Activated naive CD4-positive, alpha-beta T cell treated with anti-CD3 and anti-CD28 coated beads for 36 hours (primary cell): Measurements from ENCODE around the gene FAM186B. TPM values are rescaled to one million over a fixed set of nuclear protein-coding genes. Genes with fewer than 3 reads are reported as not detected.
"Not testable (repeated sequence)": the region's sequence is repeated elsewhere in the genome, so short reads cannot be mapped to it uniquely, and the experiment has no call there.

Experiments
- CTCF ChIA-PET: fragments of 350-600 bp; sonication (Branson Sonifier 250); formaldehyde crosslinking; loops from one replicate; lab custom pipeline; 2021; ENCODE audit warnings: antibody characterized with exemption; lab: Charles Lee
- DNase-seq: peaks from one replicate; pipeline ENCODE4 v3.0.0-alpha.2; 2020
- H3K27ac Mint-ChIP-seq: one replicate; pipeline ENCODE4 v1.8.0; 2021; ENCODE audit warnings: mild to moderate bottlenecking, mixed read lengths
- H3K27me3 Mint-ChIP-seq: one replicate; pipeline ENCODE4 v1.8.0; 2021; ENCODE audit warnings: low read depth, mixed read lengths
- H3K36me3 Mint-ChIP-seq: one replicate; pipeline ENCODE4 v1.8.0; 2021; ENCODE audit warnings: low read depth, mixed read lengths
- H3K4me1 Mint-ChIP-seq: one replicate; pipeline ENCODE4 v1.8.0; 2021; ENCODE audit warnings: low read depth, mixed read lengths
- H3K4me3 Mint-ChIP-seq: one replicate; pipeline ENCODE4 v1.8.0; 2021; ENCODE audit warnings: mild to moderate bottlenecking, moderate library complexity, mixed read lengths
- H3K9me3 Mint-ChIP-seq: one replicate; pipeline ENCODE4 v1.8.0; 2021; ENCODE audit warnings: mixed read lengths
- intact Hi-C: fragments of 100-400 bp; cut with micrococcal nuclease; formaldehyde crosslinking; loops from one replicate; pipeline ENCODE4 v1.15.1; 2023
- total RNA-seq, 2 experiments: library from RNA; stranded (reverse); gene quantifications; one replicate each; pipeline ENCODE4 v1.2.3, GENCODE V29; 2021

FAM186B gene
- total RNA-seq, 2 experiments from 2014 or later, result 0.12 TPM; not detected in 1

GRCh38 chr12:49621651-49622500, 16.4 kb upstream of the FAM186B start:
- Mint-ChIP-seq H3K4me3 (peak overlapping the region; percentile 79), H3K36me3 (no peaks in the 10 kb centered on the region)
- CTCF ChIA-PET, result interaction anchor here (0.6 to 7.3 kb wide), 9 partner anchors 14 to 263 kb away, joined by 3 to 44 read pairs (median 4); partner anchors contain the start of gene TMBIM6

GRCh38 chr12:49619286-49619685, 13.8 kb upstream of the FAM186B start:
- H3K36me3 Mint-ChIP-seq, result no peaks in the 10 kb centered on the region
- H3K27ac Mint-ChIP-seq, result no peak overlapping the region
- DNase-seq, result no peak
- peaks cover 14% of the 10 kb centered on the region for H3K27me3 Mint-ChIP-seq
- H3K4me3 Mint-ChIP-seq, result no peak overlapping the region
- no peaks in the 10 kb centered on the region for H3K9me3 Mint-ChIP-seq
- intact Hi-C loops, result no loop called here
- H3K4me1 Mint-ChIP-seq, result peaks cover 18% of the 10 kb centered on the region
- CTCF ChIA-PET, result interaction anchor here (0.6 to 1.1 kb wide), 4 partner anchors 10 to 261 kb away, joined by 3 to 7 read pairs (median 4); no protein-coding TSS in a partner anchor

More at GRCh38 chr12:49621651-49622500, 16.4 kb upstream of the FAM186B start:
- DNase-seq, result no peak
- no peaks in the 10 kb centered on the region for H3K9me3 Mint-ChIP-seq
- H3K27ac Mint-ChIP-seq, result no peak overlapping the region
- H3K4me1 Mint-ChIP-seq, result peaks cover 20% of the 10 kb centered on the region
- intact Hi-C loops, result loop anchor here (1.0 to 5.0 kb wide), 7 partner anchors 40 to 357 kb away; partner anchors contain the start of genes MCRS1, NCKAP5L, SPATS2 and TUBA1C
- H3K27me3 Mint-ChIP-seq, result peaks cover 12% of the 10 kb centered on the region

- no peak for DNase-seq
- Mint-ChIP-seq H3K27ac (no peak overlapping the region), H3K9me3 (no peaks in the 10 kb centered on the region), H3K27me3 (peaks cover 10% of the 10 kb centered on the region), H3K4me3 (no peak overlapping the region), H3K36me3 (no peaks in the 10 kb centered on the region), H3K4me1 (peaks cover 14% of the 10 kb centered on the region)
- CTCF ChIA-PET, result interaction anchor here (0.9 to 1.4 kb wide), 3 partner anchors 38 to 260 kb away, joined by 3 to 5 read pairs (median 5); no protein-coding TSS in a partner anchor
- intact Hi-C loops, result no loop called here
Measured at GRCh38 chr12:49618576-49618975, 13.1 kb upstream of the FAM186B start.

GRCh38 chr12:49616533-49617219, 11.2 kb upstream of the FAM186B start:
- Mint-ChIP-seq H3K4me3 (no peak overlapping the region), H3K36me3 (no peaks in the 10 kb centered on the region), H3K27ac (no peak overlapping the region), H3K9me3 (no peaks in the 10 kb centered on the region), H3K4me1 (peaks cover 7% of the 10 kb centered on the region), H3K27me3 (peaks cover 12% of the 10 kb centered on the region)
- DNase-seq, result no peak
- CTCF ChIA-PET, result no interaction called here
- intact Hi-C loops, result no loop called here

GRCh38 chr12:49615725-49616124, 10.3 kb upstream of the FAM186B start:
- CTCF ChIA-PET, result no interaction called here
- intact Hi-C loops, result no loop called here
- Mint-ChIP-seq H3K4me1 (no peaks in the 10 kb centered on the region), H3K36me3 (no peaks in the 10 kb centered on the region), H3K27me3 (peaks cover 8% of the 10 kb centered on the region), H3K4me3 (no peak overlapping the region), H3K9me3 (no peaks in the 10 kb centered on the region), H3K27ac (no peak overlapping the region)
- DNase-seq, result no peak

- Mint-ChIP-seq H3K27ac (no peak overlapping the region), H3K9me3 (no peaks in the 10 kb centered on the region), H3K36me3 (peaks cover 2% of the 10 kb centered on the region), H3K4me1 (no peaks in the 10 kb centered on the region), H3K4me3 (no peak overlapping the region), H3K27me3 (peaks cover 7% of the 10 kb centered on the region)
- CTCF ChIA-PET, result interaction anchor here (0.6 to 1.0 kb wide), 3 partner anchors 253 to 323 kb away, joined by 3 to 4 read pairs (median 3); no protein-coding TSS in a partner anchor
- no peak for DNase-seq
- intact Hi-C loops, result no loop called here
Measured at GRCh38 chr12:49612210-49612609, 6.8 kb upstream of the FAM186B start.

GRCh38 chr12:49610785-49611184, 5.3 kb upstream of the FAM186B start:
- H3K4me1 Mint-ChIP-seq, H3K36me3 Mint-ChIP-seq, intact Hi-C loops, H3K9me3 Mint-ChIP-seq, H3K27ac Mint-ChIP-seq, DNase-seq, H3K27me3 Mint-ChIP-seq, H3K4me3 Mint-ChIP-seq: not testable (repeated sequence)
- CTCF ChIA-PET, result interaction anchor here (0.7 kb wide), 1 partner anchor 36 kb away, joined by 10 read pairs; no protein-coding TSS in a partner anchor

GRCh38 chr12:49609875-49610154, 4.4 kb upstream of the FAM186B start:
- Mint-ChIP-seq H3K36me3 (peaks cover 2% of the 10 kb centered on the region), H3K4me3 (no peak overlapping the region), H3K27me3 (peaks cover 4% of the 10 kb centered on the region), H3K27ac (no peak overlapping the region), H3K9me3 (no peaks in the 10 kb centered on the region), H3K4me1 (no peaks in the 10 kb centered on the region)
- CTCF ChIA-PET, result interaction anchor here (0.6 to 1.1 kb wide), 3 partner anchors 10 to 51 kb away, joined by 3 read pairs; no protein-coding TSS in a partner anchor
- intact Hi-C loops, result no loop called here
- DNase-seq, result no peak

- CTCF ChIA-PET, result interaction anchor here (0.6 to 1.1 kb wide), 3 partner anchors 10 to 51 kb away, joined by 3 read pairs; no protein-coding TSS in a partner anchor
Measured at GRCh38 chr12:49609059-49609874, 3.8 kb upstream of the FAM186B start.

GRCh38 chr12:49604856-49605255, 583 bp downstream of the FAM186B start:
- H3K4me3 Mint-ChIP-seq, result no peak overlapping the region
- peaks cover 2% of the 10 kb centered on the region for H3K27me3 Mint-ChIP-seq
- H3K27ac Mint-ChIP-seq, result no peak overlapping the region
- CTCF ChIA-PET, result no interaction called here
- no peaks in the 10 kb centered on the region for H3K9me3 Mint-ChIP-seq
- no peaks in the 10 kb centered on the region for H3K4me1 Mint-ChIP-seq
- no peak for DNase-seq
- H3K36me3 Mint-ChIP-seq, result no peaks in the 10 kb centered on the region
- intact Hi-C loops, result no loop called here

More at GRCh38 chr12:49609059-49609874, 3.8 kb upstream of the FAM186B start:
- H3K27ac Mint-ChIP-seq, result no peak overlapping the region
- H3K36me3 Mint-ChIP-seq, result peaks cover 2% of the 10 kb centered on the region
- intact Hi-C loops, result no loop called here
- no peaks in the 10 kb centered on the region for H3K9me3 Mint-ChIP-seq
- no peaks in the 10 kb centered on the region for H3K4me1 Mint-ChIP-seq
- H3K4me3 Mint-ChIP-seq, result no peak overlapping the region
- H3K27me3 Mint-ChIP-seq, result peaks cover 4% of the 10 kb centered on the region
- no peak for DNase-seq

- Mint-ChIP-seq H3K4me1 (no peaks in the 10 kb centered on the region), H3K4me3 (no peak overlapping the region), H3K9me3 (no peaks in the 10 kb centered on the region), H3K36me3 (no peaks in the 10 kb centered on the region), H3K27ac (no peak overlapping the region), H3K27me3 (peaks cover 2% of the 10 kb centered on the region)
- intact Hi-C loops, result no loop called here
- CTCF ChIA-PET, result interaction anchor here (1.6 kb wide), 1 partner anchor 23 kb away, joined by 5 read pairs; no protein-coding TSS in a partner anchor
- no peak for DNase-seq
Measured at GRCh38 chr12:49603721-49604120, 1.7 kb downstream of the FAM186B start.
